ENCODE measurements around the gene F2RL1. TPM values are rescaled to one million over a fixed set of nuclear protein-coding genes. Genes with fewer than 3 reads are reported as not detected.

The F2RL1 gene
- total and polyA plus RNA-seq, 2 of the 13 experiments (the other 11 are each of a cell fraction or from before 2014, with no cell fraction given) = 9.9 to 23.0 TPM

DNA sequence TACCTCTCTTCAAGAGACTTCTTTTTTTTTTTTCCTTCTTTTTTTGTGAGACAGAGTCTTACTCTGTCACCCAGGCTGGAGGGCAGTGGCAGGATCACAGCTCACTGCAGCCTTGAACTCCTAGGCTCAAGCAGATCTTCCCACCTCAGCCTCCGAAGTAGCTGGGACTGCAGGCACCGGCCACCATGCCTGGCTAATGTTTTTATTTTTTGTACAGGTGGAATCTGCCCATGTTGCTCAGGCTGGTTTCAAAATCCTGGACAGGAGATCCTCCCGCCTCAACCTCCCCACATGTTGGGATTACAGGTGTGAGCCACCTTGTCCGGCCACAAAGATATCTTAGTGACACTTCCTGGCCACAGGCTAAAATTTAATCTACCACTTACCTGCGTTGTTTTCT, 42.9 kb upstream of the F2RL1 start:
- H3K4me2 ChIP-seq (ENCODE audit: low read depth, low read length) = no peak overlapping the region
- no peaks in the 10 kb centered on the region for H3K36me3 ChIP-seq (replicated peaks in 1 of 2; ENCODE audit: control insufficient read depth in 1 of 2, insufficient read depth in 2 of 2, low read length in 2 of 2)
- H3K9ac ChIP-seq (ENCODE audit: insufficient read depth, low read depth, low read length) = no peak overlapping the region
- peaks cover 15% of the 10 kb centered on the region; the same call in 1 of the 2 replicates for H3K4me1 ChIP-seq (ENCODE audit: insufficient read depth, low read length)
- ChIA-PET POLR2A (interaction anchor here (2.2 kb wide), 1 partner anchor 15 kb away, joined by 4 read pairs; no protein-coding TSS in a partner anchor), CTCF (ENCODE audit: low intra/inter-chr PET ratio, low total read pairs) (no interaction called here)
- in situ Hi-C loops (cut with HindIII; ENCODE audit: extremely low pct_ligation_motif_present, low pct_unique_long_range_greater_than_20kb) (loop anchor here (5.0 kb wide), 2 partner anchors 59 to 174 kb away; partner anchors contain the start of gene F2R), intact Hi-C loops (cut with micrococcal nuclease; ENCODE audit: unreplicated experiment) (no loop called here)
- no peak overlapping the region for H2AFZ ChIP-seq (ENCODE audit: low read length)
- DNase-seq (ENCODE audit: low spot score) (no peak), FAIRE-seq (no peak), ATAC-seq (no peak)
- WGBS (ENCODE audit: low lambda C conversion rate) = 31% methylated on average over 5 of the region's 5 CpGs
- TF ChIP-seq ZNF891 (CRISPR knock-in tag; IDR thresholded peaks at IDR 0.05) (no peak), SP1 (IDR thresholded peaks at IDR 0.05) (no peak), SP1 (CRISPR knock-in tag; IDR thresholded peaks at IDR 0.05) (no peak), SMC3 (IDR thresholded peaks at IDR 0.05; ENCODE audit: low read length) (no peak), ZNF138 (CRISPR knock-in tag; IDR thresholded peaks at IDR 0.05; ENCODE audit: low read depth) (no peak), MEF2D (CRISPR knock-in tag; IDR thresholded peaks at IDR 0.05) (no peak), SMARCC2 (IDR thresholded peaks at IDR 0.05) (no peak), ZNF703 (CRISPR knock-in tag; IDR thresholded peaks at IDR 0.05; ENCODE audit: borderline replicate concordance) (no peak), ZNF530 (CRISPR knock-in tag; IDR thresholded peaks at IDR 0.05; ENCODE audit: low read depth) (no peak), TSC22D2 (CRISPR knock-in tag; IDR thresholded peaks at IDR 0.05; ENCODE audit: borderline replicate concordance) (no peak), ZNF253 (CRISPR knock-in tag; IDR thresholded peaks at IDR 0.05; ENCODE audit: borderline replicate concordance) (no peak), HES4 (CRISPR knock-in tag; IDR thresholded peaks at IDR 0.05; ENCODE audit: borderline replicate concordance) (no peak)
- TF ChIP-seq, protein P1, sequence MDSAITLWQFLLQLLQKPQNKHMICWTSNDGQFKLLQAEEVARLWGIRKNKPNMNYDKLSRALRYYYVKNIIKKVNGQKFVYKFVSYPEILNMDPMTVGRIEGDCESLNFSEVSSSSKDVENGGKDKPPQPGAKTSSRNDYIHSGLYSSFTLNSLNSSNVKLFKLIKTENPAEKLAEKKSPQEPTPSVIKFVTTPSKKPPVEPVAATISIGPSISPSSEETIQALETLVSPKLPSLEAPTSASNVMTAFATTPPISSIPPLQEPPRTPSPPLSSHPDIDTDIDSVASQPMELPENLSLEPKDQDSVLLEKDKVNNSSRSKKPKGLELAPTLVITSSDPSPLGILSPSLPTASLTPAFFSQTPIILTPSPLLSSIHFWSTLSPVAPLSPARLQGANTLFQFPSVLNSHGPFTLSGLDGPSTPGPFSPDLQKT (CRISPR knock-in tag; IDR thresholded peaks at IDR 0.05; ENCODE audit: borderline replicate concordance) = no peak
- TF ChIP-seq, protein P2, sequence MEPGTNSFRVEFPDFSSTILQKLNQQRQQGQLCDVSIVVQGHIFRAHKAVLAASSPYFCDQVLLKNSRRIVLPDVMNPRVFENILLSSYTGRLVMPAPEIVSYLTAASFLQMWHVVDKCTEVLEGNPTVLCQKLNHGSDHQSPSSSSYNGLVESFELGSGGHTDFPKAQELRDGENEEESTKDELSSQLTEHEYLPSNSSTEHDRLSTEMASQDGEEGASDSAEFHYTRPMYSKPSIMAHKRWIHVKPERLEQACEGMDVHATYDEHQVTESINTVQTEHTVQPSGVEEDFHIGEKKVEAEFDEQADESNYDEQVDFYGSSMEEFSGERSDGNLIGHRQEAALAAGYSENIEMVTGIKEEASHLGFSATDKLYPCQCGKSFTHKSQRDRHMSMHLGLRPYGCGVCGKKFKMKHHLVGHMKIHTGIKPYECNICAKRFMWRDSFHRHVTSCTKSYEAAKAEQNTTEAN (CRISPR knock-in tag; conservative IDR thresholded peaks at IDR 0.05) = no peak
- TF ChIP-seq, protein P3, sequence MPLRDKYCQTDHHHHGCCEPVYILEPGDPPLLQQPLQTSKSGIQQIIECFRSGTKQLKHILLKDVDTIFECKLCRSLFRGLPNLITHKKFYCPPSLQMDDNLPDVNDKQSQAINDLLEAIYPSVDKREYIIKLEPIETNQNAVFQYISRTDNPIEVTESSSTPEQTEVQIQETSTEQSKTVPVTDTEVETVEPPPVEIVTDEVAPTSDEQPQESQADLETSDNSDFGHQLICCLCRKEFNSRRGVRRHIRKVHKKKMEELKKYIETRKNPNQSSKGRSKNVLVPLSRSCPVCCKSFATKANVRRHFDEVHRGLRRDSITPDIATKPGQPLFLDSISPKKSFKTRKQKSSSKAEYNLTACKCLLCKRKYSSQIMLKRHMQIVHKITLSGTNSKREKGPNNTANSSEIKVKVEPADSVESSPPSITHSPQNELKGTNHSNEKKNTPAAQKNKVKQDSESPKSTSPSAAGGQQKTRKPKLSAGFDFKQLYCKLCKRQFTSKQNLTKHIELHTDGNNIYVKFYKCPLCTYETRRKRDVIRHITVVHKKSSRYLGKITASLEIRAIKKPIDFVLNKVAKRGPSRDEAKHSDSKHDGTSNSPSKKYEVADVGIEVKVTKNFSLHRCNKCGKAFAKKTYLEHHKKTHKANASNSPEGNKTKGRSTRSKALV (CRISPR knock-in tag; IDR thresholded peaks at IDR 0.05) = no peak
- TF ChIP-seq, protein P4, sequence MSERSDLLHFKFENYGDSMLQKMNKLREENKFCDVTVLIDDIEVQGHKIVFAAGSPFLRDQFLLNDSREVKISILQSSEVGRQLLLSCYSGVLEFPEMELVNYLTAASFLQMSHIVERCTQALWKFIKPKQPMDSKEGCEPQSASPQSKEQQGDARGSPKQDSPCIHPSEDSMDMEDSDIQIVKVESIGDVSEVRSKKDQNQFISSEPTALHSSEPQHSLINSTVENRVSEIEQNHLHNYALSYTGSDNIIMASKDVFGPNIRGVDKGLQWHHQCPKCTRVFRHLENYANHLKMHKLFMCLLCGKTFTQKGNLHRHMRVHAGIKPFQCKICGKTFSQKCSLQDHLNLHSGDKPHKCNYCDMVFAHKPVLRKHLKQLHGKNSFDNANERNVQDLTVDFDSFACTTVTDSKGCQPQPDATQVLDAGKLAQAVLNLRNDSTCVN (CRISPR knock-in tag; IDR thresholded peaks at IDR 0.05; ENCODE audit: borderline replicate concordance) = no peak
- TF ChIP-seq, protein P5, sequence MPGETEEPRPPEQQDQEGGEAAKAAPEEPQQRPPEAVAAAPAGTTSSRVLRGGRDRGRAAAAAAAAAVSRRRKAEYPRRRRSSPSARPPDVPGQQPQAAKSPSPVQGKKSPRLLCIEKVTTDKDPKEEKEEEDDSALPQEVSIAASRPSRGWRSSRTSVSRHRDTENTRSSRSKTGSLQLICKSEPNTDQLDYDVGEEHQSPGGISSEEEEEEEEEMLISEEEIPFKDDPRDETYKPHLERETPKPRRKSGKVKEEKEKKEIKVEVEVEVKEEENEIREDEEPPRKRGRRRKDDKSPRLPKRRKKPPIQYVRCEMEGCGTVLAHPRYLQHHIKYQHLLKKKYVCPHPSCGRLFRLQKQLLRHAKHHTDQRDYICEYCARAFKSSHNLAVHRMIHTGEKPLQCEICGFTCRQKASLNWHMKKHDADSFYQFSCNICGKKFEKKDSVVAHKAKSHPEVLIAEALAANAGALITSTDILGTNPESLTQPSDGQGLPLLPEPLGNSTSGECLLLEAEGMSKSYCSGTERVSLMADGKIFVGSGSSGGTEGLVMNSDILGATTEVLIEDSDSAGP (CRISPR knock-in tag; IDR thresholded peaks at IDR 0.05; ENCODE audit: borderline replicate concordance) = no peak
- H3K27me3 ChIP-seq (ENCODE audit: control insufficient read depth in 1 of 2, insufficient read depth in 2 of 2, low read length in 2 of 2) = no peaks in the 10 kb centered on the region
- H3K9me3 ChIP-seq (ENCODE audit: low read length) = no peaks in the 10 kb centered on the region
- no peak overlapping the region for H3K4me3 ChIP-seq (replicated peaks in 1 of 3; ENCODE audit: insufficient read depth in 1 of 3, low read depth in 2 of 3, low read length in 3 of 3)
- H3K79me2 ChIP-seq (ENCODE audit: insufficient read depth, low read length) = no peaks in the 10 kb centered on the region
- no peaks in the 10 kb centered on the region for H4K20me1 ChIP-seq (ENCODE audit: insufficient read depth, low read length)
- BruUV-seq (replicated peaks) = no TSS peak
- no peak overlapping the region for H3K27ac ChIP-seq (ENCODE audit: extremely low read length, insufficient read depth, low read length)

Data from HepG2 (cell line).